Upper lobe of left lung (tissue), 6 donors: ENCODE measurements around the gene THEM5. TPM values are rescaled to one million over a fixed set of nuclear protein-coding genes. Genes with fewer than 3 reads are reported as not detected.
A peak's percentile ranks its signal among the peaks of the same experiment; 100 is the strongest.

Experiments used
- ATAC-seq, 2 donors: fragments of 200-7000 bp; cut with Tn5 transposase; one replicate each; pipeline ENCODE4 v1.9.1; 2022; ENCODE audit warnings: mild to moderate bottlenecking in 2 of 2, moderate library complexity in 2 of 2; ENCODE audit not compliant: low FRiP score in 2 of 2
- DNase-seq, 2 donors: peaks; one replicate each; pipeline ENCODE4 v3.0.0-alpha.2; 2019 to 2020
- H3K27ac ChIP-seq, 4 donors: fragments of 200-600 bp; sonication (generic); one replicate each; pipeline ENCODE4 v1.5.1; 2016 to 2019
- H3K27me3 ChIP-seq, 4 donors: fragments of 200-600 bp; sonication (generic); one replicate each; pipeline ENCODE4 v1.5.1; 2017 to 2019
- H3K36me3 ChIP-seq, 4 donors: fragments of 200-600 bp; sonication (generic); one replicate each; pipeline ENCODE4 v1.5.1; 2016 to 2019
- H3K4me1 ChIP-seq, 4 donors: fragments of 200-600 bp; sonication (generic); one replicate each; pipeline ENCODE4 v1.5.1; 2018 to 2019
- H3K4me3 ChIP-seq, 4 donors: fragments of 200-600 bp; sonication (generic); one replicate each; pipeline ENCODE4 v1.5.1; 2017 to 2019; ENCODE audit warnings: mild to moderate bottlenecking in 2 of 4, moderate library complexity in 1 of 4
- H3K9me3 ChIP-seq, 4 donors: fragments of 200-600 bp; sonication (generic); one replicate each; pipeline ENCODE4 v1.5.1; 2018 to 2019
- CTCF ChIP-seq, 6 experiments: fragments of 450-650 bp in 4 of 6; fragments of 200-600 bp in 2 of 6; sonication (generic) in 2 of 6; IDR thresholded peaks; one replicate each; pipeline ENCODE4 v1.5.1; 2016 to 2019; ENCODE audit warnings: antibody characterized with exemption in 6 of 6
- EP300 ChIP-seq, 4 donors: sonication (generic); formaldehyde crosslinking; IDR thresholded peaks; one replicate each; pipeline ENCODE4 v1.5.1; 2017; ENCODE audit warnings: antibody characterized with exemption in 4 of 4, control low read depth in 2 of 4
- POLR2A ChIP-seq, 4 donors: fragments of 450-650 bp; IDR thresholded peaks; one replicate each; pipeline ENCODE4 v1.5.1; 2016 to 2017; ENCODE audit warnings: antibody characterized with exemption in 4 of 4, mild to moderate bottlenecking in 2 of 4
- POLR2AphosphoS5 ChIP-seq, 2 donors: sonication (generic); formaldehyde crosslinking; IDR thresholded peaks; one replicate each; pipeline ENCODE4 v1.5.1; 2017; ENCODE audit warnings: antibody characterized with exemption in 2 of 2
- WGBS, 2 donors: methylation state at CpG; one replicate each; pipeline ENCODE4 v1.1.5; 2017 to 2018; 5-methylcytosine and 5-hydroxymethylcytosine counted together
- total RNA-seq, 6 donors: library from RNA; depleted of rRNA in 4 of 6; stranded (reverse); fragments of >200 nt in 4 of 6; gene quantifications; one replicate each; pipeline versions ENCODE4 v1.1.0 to v1.2.1, GENCODE V29; 2016 to 2021
- donor health status: DM: no; HTN: no; CAD: no; lungs with moderate emphysema.
- donor health status: DM: no; HTN: yes; CAD: no; lungs with severe emphysema.

Gene THEM5
- total RNA-seq, 6 donors from 2014 or later, result not detected

- H3K4me3 ChIP-seq, result no peak overlapping the region
- H3K9me3 ChIP-seq, result no peaks in the 10 kb centered on the region
- DNase-seq, result no peak
- 27 to 41% methylated on average over 4 of the region's 4 CpGs for WGBS, 2 donors
- TF ChIP-seq EP300 (IDR thresholded peaks at IDR 0.05) (no peak), CTCF (IDR thresholded peaks at IDR 0.05) (no peak), POLR2AphosphoS5 (IDR thresholded peaks at IDR 0.05) (no peak), POLR2A (IDR thresholded peaks at IDR 0.05) (no peak)
- no peaks in the 10 kb centered on the region for H3K36me3 ChIP-seq
- H3K27ac ChIP-seq, result peak overlapping the region in 1 of 4 donors; percentile 36
- ATAC-seq, result no peak
- no peaks in the 10 kb centered on the region for H3K27me3 ChIP-seq
- H3K4me1 ChIP-seq, result peaks cover 24 to 49% (median 34%) of the 10 kb centered on the region in 4 donors
Measured at GRCh38 chr1:151829352-151830046, 24.0 kb downstream of the THEM5 start.

DNA sequence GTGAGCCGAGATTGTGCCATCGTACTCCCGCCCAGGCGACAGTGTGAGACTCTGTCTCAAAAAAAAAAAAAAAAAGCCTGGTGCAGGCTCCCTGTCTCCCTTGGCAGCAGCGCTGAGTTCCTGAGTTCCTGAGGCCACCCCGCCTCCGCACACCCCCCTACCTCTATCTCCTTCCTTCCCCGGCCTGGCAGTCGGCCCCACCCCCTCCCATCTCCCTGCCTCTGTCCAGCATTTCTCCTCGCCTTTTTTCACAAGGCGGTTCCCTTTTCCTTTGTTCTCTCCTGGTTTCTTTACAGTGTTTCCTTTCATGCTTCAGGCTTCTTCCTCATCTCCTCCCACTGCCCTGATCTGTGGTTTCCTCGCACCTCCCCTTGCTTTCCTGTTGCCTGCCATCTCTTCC, 24.6 kb downstream of the THEM5 start:
- H3K9me3 ChIP-seq, result no peaks in the 10 kb centered on the region
- WGBS, 2 donors, result 6 to 14% methylated on average over 8 to 9 of the region's 12 CpGs
- TF ChIP-seq EP300 (IDR thresholded peaks at IDR 0.05), result no peak
- no peak for TF ChIP-seq CTCF (IDR thresholded peaks at IDR 0.05)
- TF ChIP-seq POLR2AphosphoS5 (IDR thresholded peaks at IDR 0.05), result no peak
- TF ChIP-seq POLR2A (IDR thresholded peaks at IDR 0.05), result no peak
- H3K4me1 ChIP-seq, result peaks cover 24 to 49% (median 34%) of the 10 kb centered on the region in 4 donors
- no peaks in the 10 kb centered on the region for H3K27me3 ChIP-seq
- H3K36me3 ChIP-seq, result no peaks in the 10 kb centered on the region
- no peak overlapping the region for H3K4me3 ChIP-seq
- no peak for ATAC-seq
- peak in 1 of 2 donors; percentile 30 for DNase-seq
- peak overlapping the region in 1 of 4 donors; percentile 36 for H3K27ac ChIP-seq

GRCh38 chr1:151827853-151828252, 25.7 kb downstream of the THEM5 start:
- H3K9me3 ChIP-seq, result no peaks in the 10 kb centered on the region
- DNase-seq, result no peak
- no peaks in the 10 kb centered on the region for H3K36me3 ChIP-seq
- H3K4me3 ChIP-seq, result no peak overlapping the region
- TF ChIP-seq POLR2A (IDR thresholded peaks at IDR 0.05) (no peak), EP300 (IDR thresholded peaks at IDR 0.05) (no peak), POLR2AphosphoS5 (IDR thresholded peaks at IDR 0.05) (no peak), CTCF (IDR thresholded peaks at IDR 0.05) (no peak)
- H3K4me1 ChIP-seq, result peaks cover 22 to 42% (median 29%) of the 10 kb centered on the region in 4 donors
- H3K27me3 ChIP-seq, result no peaks in the 10 kb centered on the region
- peak overlapping the region in 2 of 4 donors; percentile 3 to 21 for H3K27ac ChIP-seq
- no peak for ATAC-seq
- WGBS, 2 donors, result 44 to 80% methylated on average over 1 to 8 of the region's 9 CpGs

DNA sequence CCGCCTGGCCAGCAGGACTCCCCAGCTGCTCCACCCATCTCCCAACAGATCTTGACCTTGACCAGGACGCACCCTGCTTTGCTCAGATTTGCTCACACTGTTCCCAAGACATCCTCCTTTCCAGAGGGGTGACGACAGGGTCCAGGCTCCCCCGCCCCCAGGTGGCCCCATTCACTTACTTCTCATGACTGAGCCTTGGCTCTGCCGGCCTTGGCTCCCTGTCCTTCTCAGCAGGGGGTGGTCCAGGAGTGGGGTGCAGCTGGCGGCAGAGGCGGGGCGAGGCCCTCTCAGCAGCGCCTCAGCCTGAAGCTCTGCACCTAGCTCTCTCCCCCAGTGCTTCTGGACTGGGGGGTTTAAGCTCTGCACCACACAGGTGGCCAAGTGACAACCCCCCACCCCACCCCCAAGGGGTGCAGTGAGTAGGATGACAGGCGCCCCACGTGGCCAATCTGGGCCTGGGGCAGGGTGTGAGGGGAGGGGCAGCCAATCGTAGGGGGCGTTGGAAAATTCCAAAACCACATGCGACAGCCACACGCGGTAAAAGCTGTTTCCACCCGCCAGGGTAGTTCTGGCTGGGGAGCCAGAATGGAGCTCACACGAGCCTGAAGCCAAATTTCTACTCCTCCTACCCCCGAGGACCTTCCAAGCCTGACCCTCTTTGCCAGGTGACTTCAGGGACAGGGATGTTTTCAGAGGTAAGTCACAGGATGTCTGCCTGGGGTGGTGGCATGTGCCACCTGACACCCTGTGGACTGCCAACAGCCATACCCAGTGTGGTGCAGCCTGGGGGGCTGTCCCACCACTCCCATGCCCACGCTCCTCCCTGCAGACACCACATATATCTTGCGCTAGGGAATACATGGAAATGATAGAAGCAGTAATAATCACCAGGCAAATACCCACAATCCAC, 27.5 kb downstream of the THEM5 start:
- H3K9me3 ChIP-seq, result no peaks in the 10 kb centered on the region
- H3K4me1 ChIP-seq, result peaks cover 17 to 32% (median 21%) of the 10 kb centered on the region in 4 donors
- DNase-seq, result peak in 1 of 2 donors; percentile 56
- no peaks in the 10 kb centered on the region for H3K27me3 ChIP-seq
- ATAC-seq, result peak in 1 of 2 donors; percentile 29
- WGBS, 2 donors, result 76 to 82% methylated on average over 10 to 20 of the region's 21 CpGs
- no peak overlapping the region for H3K4me3 ChIP-seq
- H3K27ac ChIP-seq, result no peak overlapping the region
- TF ChIP-seq CTCF (IDR thresholded peaks at IDR 0.05) (no peak), POLR2A (IDR thresholded peaks at IDR 0.05) (no peak)
- no peaks in the 10 kb centered on the region for H3K36me3 ChIP-seq
